Vagina (tissue), 2 donors: ENCODE data around the gene MORF4L1.

Experiments
- POLR2A ChIP-seq, 2 donors: fragments of 450-650 bp; IDR thresholded peaks; one replicate each; pipeline ENCODE4 v1.6.1; 2017; ENCODE audit warnings: antibody characterized with exemption in 2 of 2, mild to moderate bottlenecking in 2 of 2, moderate library complexity in 2 of 2
- POLR2AphosphoS5 ChIP-seq, 2 donors: sonication (generic); formaldehyde crosslinking; IDR thresholded peaks; one replicate each; pipeline ENCODE4 v1.9.0; 2017; ENCODE audit warnings: antibody characterized with exemption in 2 of 2, mild to moderate bottlenecking in 2 of 2, low read depth in 1 of 2; ENCODE audit not compliant: insufficient read depth in 1 of 2
- TF ChIP-seq, protein P1 (sequence below), 3 experiments: fragments of 450-650 bp in 2 of 3; fragments of 200-600 bp in 1 of 3; sonication (generic) in 1 of 3; IDR thresholded peaks; one replicate each; pipeline ENCODE4 v1.5.1; 2017 to 2019; ENCODE audit warnings: antibody characterized with exemption in 3 of 3, mild to moderate bottlenecking in 2 of 3, moderate library complexity in 2 of 3

DNA sequence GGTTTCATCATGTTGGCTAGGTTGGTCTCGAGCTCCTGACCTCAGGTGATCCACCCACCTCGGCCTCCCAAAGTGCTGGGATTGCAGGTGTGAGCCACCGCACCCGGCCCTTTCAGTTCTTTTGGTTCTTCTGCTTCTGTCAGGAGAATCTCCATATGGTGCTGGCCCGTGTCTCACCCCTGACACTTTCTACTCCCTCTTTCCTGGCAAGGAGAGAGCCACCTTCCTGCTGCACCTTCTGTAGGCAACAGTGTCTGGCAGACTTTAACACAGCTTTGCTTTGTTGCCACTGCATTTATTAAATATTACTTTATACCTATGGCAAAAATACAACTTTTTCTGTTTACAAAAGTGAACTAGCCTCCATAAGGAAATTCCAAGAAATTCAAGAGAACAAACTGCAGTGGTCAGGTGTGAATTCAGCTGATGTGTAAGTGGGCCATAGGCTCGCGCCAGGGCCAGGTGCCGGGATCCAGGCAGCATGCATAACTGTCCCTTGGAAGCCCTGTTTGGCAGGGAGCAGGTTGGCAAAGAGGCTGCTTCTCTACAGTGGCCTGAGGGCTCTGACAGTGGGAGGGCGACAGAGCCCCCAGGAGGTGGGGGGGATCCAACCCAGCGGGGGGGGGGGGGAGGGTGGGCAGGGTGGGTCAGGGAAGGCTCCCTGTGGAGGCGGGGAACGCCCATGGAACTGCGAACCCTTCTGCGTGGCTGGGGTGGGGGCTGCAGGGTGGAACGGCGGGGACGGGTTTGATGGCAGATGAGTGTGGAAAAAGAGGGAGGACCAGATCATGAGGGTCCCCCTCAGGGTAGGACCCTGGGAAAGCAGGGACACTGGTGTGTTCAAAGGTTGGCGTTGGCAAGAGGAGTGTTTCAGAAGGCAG lies 51.0 kb downstream of the MORF4L1 start:
- TF ChIP-seq POLR2A (IDR thresholded peaks at IDR 0.05) = no peak
- TF ChIP-seq, protein P1, sequence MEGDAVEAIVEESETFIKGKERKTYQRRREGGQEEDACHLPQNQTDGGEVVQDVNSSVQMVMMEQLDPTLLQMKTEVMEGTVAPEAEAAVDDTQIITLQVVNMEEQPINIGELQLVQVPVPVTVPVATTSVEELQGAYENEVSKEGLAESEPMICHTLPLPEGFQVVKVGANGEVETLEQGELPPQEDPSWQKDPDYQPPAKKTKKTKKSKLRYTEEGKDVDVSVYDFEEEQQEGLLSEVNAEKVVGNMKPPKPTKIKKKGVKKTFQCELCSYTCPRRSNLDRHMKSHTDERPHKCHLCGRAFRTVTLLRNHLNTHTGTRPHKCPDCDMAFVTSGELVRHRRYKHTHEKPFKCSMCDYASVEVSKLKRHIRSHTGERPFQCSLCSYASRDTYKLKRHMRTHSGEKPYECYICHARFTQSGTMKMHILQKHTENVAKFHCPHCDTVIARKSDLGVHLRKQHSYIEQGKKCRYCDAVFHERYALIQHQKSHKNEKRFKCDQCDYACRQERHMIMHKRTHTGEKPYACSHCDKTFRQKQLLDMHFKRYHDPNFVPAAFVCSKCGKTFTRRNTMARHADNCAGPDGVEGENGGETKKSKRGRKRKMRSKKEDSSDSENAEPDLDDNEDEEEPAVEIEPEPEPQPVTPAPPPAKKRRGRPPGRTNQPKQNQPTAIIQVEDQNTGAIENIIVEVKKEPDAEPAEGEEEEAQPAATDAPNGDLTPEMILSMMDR (IDR thresholded peaks at IDR 0.05) = no peak
- no peak for TF ChIP-seq POLR2AphosphoS5 (IDR thresholded peaks at IDR 0.05; ENCODE audit: insufficient read depth in 1 of 2, low read depth in 1 of 2)
